G401 (cell line): ENCODE measurements around the gene HPS1. TPM values are rescaled to one million over a fixed set of nuclear protein-coding genes. Genes with fewer than 3 reads are reported as not detected.

Experiments
- DNase-seq: peaks from one replicate; pipeline ENCODE4 v3.0.0-alpha.2; 2015; ENCODE audit warnings: low spot score
- in situ Hi-C: cut with HindIII; loops from 2 replicates; pipeline ENCODE4 v1.10.0; 2016; ENCODE audit warnings: low sequenced_read_pairs, mixed read lengths
- total RNA-seq: library from RNA; depleted of rRNA; stranded (reverse); fragments of >200 nt; shearing (Covaris generic); gene quantifications from 2 replicates; pipeline ENCODE4 v1.2.3, GENCODE V29; 2014; rRNA removed

HPS1 gene
- total RNA-seq = 33.1 and 38.8 TPM in 2 replicates

GRCh38 chr10:98446661-98447221, at the start of gene HPS1:
TSS of gene HPS1 (minus strand) at chr10:98446935. CDS start at chr10:98443240, 3,695 bp downstream.
- in situ Hi-C loops = no loop called here

GRCh38 chr10:98492763-98493162, 46.0 kb upstream of the HPS1 start:
- in situ Hi-C loops = no loop called here
- DNase-seq = no peak

More at GRCh38 chr10:98446661-98447221, at the start of gene HPS1:
- DNase-seq = peak; percentile 59

GRCh38 chr10:98489561-98490481, 43.1 kb upstream of the HPS1 start:
- in situ Hi-C loops = no loop called here
- no peak for DNase-seq

- in situ Hi-C loops = no loop called here
- DNase-seq = no peak
Measured at GRCh38 chr10:98488669-98489430, 42.1 kb upstream of the HPS1 start.

- in situ Hi-C loops = no loop called here
- no peak for DNase-seq
Measured at GRCh38 chr10:98487649-98488048, 40.9 kb upstream of the HPS1 start.

- in situ Hi-C loops = no loop called here
- DNase-seq = no peak
Measured at GRCh38 chr10:98486421-98486820, 39.7 kb upstream of the HPS1 start.

- no peak for DNase-seq
- in situ Hi-C loops = no loop called here
Measured at GRCh38 chr10:98485959-98486358, 39.2 kb upstream of the HPS1 start.

GRCh38 chr10:98483658-98484057, 36.9 kb upstream of the HPS1 start:
- DNase-seq = no peak
- in situ Hi-C loops = no loop called here

- DNase-seq = no peak
- in situ Hi-C loops = no loop called here
Measured at GRCh38 chr10:98482096-98482495, 35.4 kb upstream of the HPS1 start.

- DNase-seq = no peak
- in situ Hi-C loops = no loop called here
Measured at GRCh38 chr10:98481404-98481945, 34.7 kb upstream of the HPS1 start.

GRCh38 chr10:98478430-98479222, 31.9 kb upstream of the HPS1 start:
- DNase-seq = no peak
- in situ Hi-C loops = no loop called here

- no peak for DNase-seq
- in situ Hi-C loops = no loop called here
Measured at GRCh38 chr10:98477861-98478260, 31.1 kb upstream of the HPS1 start.

- DNase-seq = no peak
- in situ Hi-C loops = no loop called here
Measured at GRCh38 chr10:98474628-98475027, 27.9 kb upstream of the HPS1 start.

- DNase-seq = no peak
- in situ Hi-C loops = no loop called here
Measured at GRCh38 chr10:98472196-98472595, 25.5 kb upstream of the HPS1 start.

- in situ Hi-C loops = no loop called here
- DNase-seq = no peak
Measured at GRCh38 chr10:98470850-98471249, 24.1 kb upstream of the HPS1 start.

GRCh38 chr10:98469001-98469931, 22.5 kb upstream of the HPS1 start:
- in situ Hi-C loops = no loop called here
- no peak for DNase-seq

- in situ Hi-C loops = no loop called here
- DNase-seq = peak; percentile 86
Measured at GRCh38 chr10:98467506-98468318, 21.0 kb upstream of the HPS1 start.
